Mesothelial cell of epicardium (in vitro differentiated cells): Measurements from ENCODE around the gene CERS2. TPM values are rescaled to one million over a fixed set of nuclear protein-coding genes. Genes with fewer than 3 reads are reported as not detected.

Experiments
- DNase-seq, 2 experiments: peaks; one replicate each; pipeline ENCODE4 v3.0.0; 2021; ENCODE audit warnings: low spot score in 2 of 2; ENCODE audit not compliant: unreplicated experiment in 2 of 2
- H3K27ac Mint-ChIP-seq: 2 replicates; pipeline ENCODE4 v1.8.0; 2021; ENCODE audit warnings: mixed read lengths
- H3K27me3 Mint-ChIP-seq: 2 replicates; pipeline ENCODE4 v1.8.0; 2021; ENCODE audit warnings: low read depth, mixed read lengths
- H3K36me3 Mint-ChIP-seq: 2 replicates; pipeline ENCODE4 v1.8.0; 2021; ENCODE audit warnings: mixed read lengths
- H3K4me1 Mint-ChIP-seq: 2 replicates; pipeline ENCODE4 v1.8.0; 2021; ENCODE audit warnings: mixed read lengths
- H3K4me3 Mint-ChIP-seq: 2 replicates; pipeline ENCODE4 v1.8.0; 2021; ENCODE audit warnings: mild to moderate bottlenecking, moderate library complexity, mixed read lengths
- H3K9me3 Mint-ChIP-seq: 2 replicates; pipeline ENCODE4 v1.8.0; 2021; ENCODE audit warnings: mixed read lengths
- CTCF ChIP-seq: fragments of 200-600 bp; sonication (generic); IDR thresholded peaks from one replicate; pipeline ENCODE4 v1.5.0; 2021; ENCODE audit warnings: antibody characterized with exemption; ENCODE audit not compliant: unreplicated experiment
- total RNA-seq: library from RNA; stranded (reverse); gene quantifications from 3 replicates; pipeline ENCODE4 v1.2.1, GENCODE V29; 2021

CERS2 gene
- total RNA-seq, 1 donor from 2014 or later: 132 TPM

DNA sequence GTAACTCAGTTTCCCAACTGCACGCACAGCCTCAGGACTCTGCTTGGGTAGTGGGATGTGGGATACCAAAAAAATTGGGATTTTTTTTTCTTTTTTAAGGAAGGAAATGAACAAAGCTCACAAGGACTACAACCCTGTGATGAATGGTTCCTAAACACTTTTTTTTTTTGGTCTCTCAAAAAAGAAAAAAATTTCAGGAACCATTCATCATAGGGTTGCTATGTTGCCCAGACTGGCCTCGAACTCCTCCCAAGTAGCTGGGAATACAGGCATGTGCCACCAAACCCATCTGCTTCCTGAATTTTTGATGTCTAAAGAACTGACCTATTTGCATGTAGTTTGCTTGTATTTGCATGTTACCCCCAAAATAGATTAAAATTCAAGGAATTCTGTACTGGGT lies 25.3 kb upstream of the CERS2 start:
- H3K36me3 Mint-ChIP-seq: peaks cover 21% of the 10 kb centered on the region
- H3K4me3 Mint-ChIP-seq: no peak overlapping the region

GRCh38 chr1:150999051-150999674 lies 24.5 kb upstream of the CERS2 start:
- no peaks in the 10 kb centered on the region for H3K27me3 Mint-ChIP-seq
- no peak overlapping the region for H3K4me3 Mint-ChIP-seq
- H3K36me3 Mint-ChIP-seq: peaks cover 21% of the 10 kb centered on the region
- TF ChIP-seq CTCF: no peak
- no peak for DNase-seq
- peaks cover 14% of the 10 kb centered on the region for H3K4me1 Mint-ChIP-seq
- no peak overlapping the region for H3K27ac Mint-ChIP-seq
- no peaks in the 10 kb centered on the region for H3K9me3 Mint-ChIP-seq

More for the DNA sequence above, 25.3 kb upstream of the CERS2 start:
- H3K9me3 Mint-ChIP-seq: no peaks in the 10 kb centered on the region
- H3K4me1 Mint-ChIP-seq: peaks cover 20% of the 10 kb centered on the region
- DNase-seq: no peak
- no peaks in the 10 kb centered on the region for H3K27me3 Mint-ChIP-seq
- no peak for TF ChIP-seq CTCF
- H3K27ac Mint-ChIP-seq: no peak overlapping the region

GRCh38 chr1:150997949-150998348 lies 23.3 kb upstream of the CERS2 start:
- Mint-ChIP-seq H3K9me3 (no peaks in the 10 kb centered on the region), H3K27ac (no peak overlapping the region), H3K27me3 (no peaks in the 10 kb centered on the region), H3K4me1 (peaks cover 5% of the 10 kb centered on the region), H3K4me3 (no peak overlapping the region), H3K36me3 (peaks cover 21% of the 10 kb centered on the region)
- TF ChIP-seq CTCF: no peak
- no peak for DNase-seq

DNA sequence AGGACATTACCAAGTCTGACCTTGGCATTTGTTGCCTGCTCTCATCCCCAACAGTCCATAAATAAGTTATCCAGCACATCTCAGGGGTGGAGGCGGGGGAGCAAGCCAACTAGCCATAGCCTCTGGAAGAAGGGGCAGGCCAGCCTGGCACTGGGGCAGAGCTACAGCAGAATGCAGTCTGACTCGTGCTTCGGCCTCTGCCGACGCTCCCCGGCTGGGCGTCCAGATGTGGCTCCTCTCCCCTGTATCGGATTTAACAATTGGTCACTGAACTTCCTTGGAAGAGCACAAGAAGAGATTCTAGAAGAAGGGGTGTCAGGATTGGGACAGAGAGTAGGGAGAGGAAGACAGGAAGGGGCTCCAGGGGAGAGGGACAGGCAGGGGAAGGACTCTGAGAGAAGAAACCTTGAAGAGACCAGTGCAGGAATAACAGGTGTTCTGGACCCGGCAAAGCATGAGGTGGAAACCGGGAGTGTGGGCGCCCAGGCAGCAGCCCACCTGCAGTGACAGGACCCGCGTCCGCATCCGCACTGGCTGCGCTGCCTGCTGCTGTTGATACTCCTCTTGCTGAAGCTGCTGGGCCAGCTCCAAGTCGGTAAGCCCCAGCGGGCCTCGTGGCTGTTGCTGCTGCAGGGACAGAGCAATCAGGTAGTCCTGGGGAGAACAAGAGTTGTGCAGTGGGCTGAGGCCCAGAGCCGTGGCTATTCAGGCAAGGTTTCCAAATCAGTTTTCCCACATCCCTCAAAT lies 22.7 kb upstream of the CERS2 start:
- TF ChIP-seq CTCF: no peak
- Mint-ChIP-seq H3K27ac (no peak overlapping the region), H3K27me3 (no peaks in the 10 kb centered on the region), H3K9me3 (no peaks in the 10 kb centered on the region), H3K36me3 (peaks cover 21% of the 10 kb centered on the region), H3K4me3 (no peak overlapping the region), H3K4me1 (no peaks in the 10 kb centered on the region)
- DNase-seq: no peak

GRCh38 chr1:150995896-150996295 lies 21.3 kb upstream of the CERS2 start:
- Mint-ChIP-seq H3K36me3 (peaks cover 11% of the 10 kb centered on the region), H3K9me3 (no peaks in the 10 kb centered on the region), H3K4me1 (no peaks in the 10 kb centered on the region), H3K27ac (no peak overlapping the region), H3K4me3 (no peak overlapping the region), H3K27me3 (no peaks in the 10 kb centered on the region)
- TF ChIP-seq CTCF: peak; percentile 91
- DNase-seq: no peak
